HG03045 (cell line): Measurements from ENCODE around the gene PTPRM.

ENCODE experiments used
- ATAC-seq: cut with Tn5 transposase; IDR thresholded peaks from one replicate; pipeline ENCODE4 v1.9.1; 2021; ENCODE audit warnings: mild to moderate bottlenecking, moderate library complexity; ENCODE audit not compliant: unreplicated experiment

The PTPRM gene

GRCh38 chr18:8257851-8258434 lies 690.8 kb downstream of the PTPRM start:
- no peak for ATAC-seq

GRCh38 chr18:8260319-8260718 lies 693.2 kb downstream of the PTPRM start:
- no peak for ATAC-seq

GRCh38 chr18:8260827-8261226 lies 693.7 kb downstream of the PTPRM start:
- no peak for ATAC-seq

GRCh38 chr18:8261651-8262091 lies 694.6 kb downstream of the PTPRM start:
- ATAC-seq, result no peak

GRCh38 chr18:8262221-8262620 lies 695.1 kb downstream of the PTPRM start:
- no peak for ATAC-seq

- ATAC-seq, result no peak
These were observed 697.0 kb downstream of the PTPRM start for GRCh38 chr18:8264116-8264515.

- no peak for ATAC-seq
These were observed 697.8 kb downstream of the PTPRM start for GRCh38 chr18:8264861-8265411.

- no peak for ATAC-seq
These were observed 705.1 kb downstream of the PTPRM start for GRCh38 chr18:8272254-8272653.

- no peak for ATAC-seq
These were observed 707.3 kb downstream of the PTPRM start for GRCh38 chr18:8274370-8274769.

GRCh38 chr18:8276406-8276805 lies 709.3 kb downstream of the PTPRM start:
- ATAC-seq, result no peak

GRCh38 chr18:8277270-8277669 lies 710.2 kb downstream of the PTPRM start:
- ATAC-seq, result no peak

GRCh38 chr18:8279346-8279745 lies 712.2 kb downstream of the PTPRM start:
- ATAC-seq, result no peak

- no peak for ATAC-seq
These were observed 712.7 kb downstream of the PTPRM start for GRCh38 chr18:8279781-8280330.

- no peak for ATAC-seq
These were observed 716.9 kb downstream of the PTPRM start for GRCh38 chr18:8283891-8284585.

- ATAC-seq, result no peak
These were observed 719.2 kb downstream of the PTPRM start for GRCh38 chr18:8286303-8286702.

- no peak for ATAC-seq
These were observed 720.2 kb downstream of the PTPRM start for GRCh38 chr18:8287196-8287885.

GRCh38 chr18:8288472-8289195 lies 721.5 kb downstream of the PTPRM start:
- no peak for ATAC-seq

GRCh38 chr18:8290435-8290834 lies 723.3 kb downstream of the PTPRM start:
- ATAC-seq, result no peak

GRCh38 chr18:8290913-8291312 lies 723.8 kb downstream of the PTPRM start:
- ATAC-seq, result no peak

- ATAC-seq, result no peak
These were observed 726.1 kb downstream of the PTPRM start for GRCh38 chr18:8293184-8293583.
